C4-2B (cell line): ENCODE results near the gene PHACTR4.

Experiments used
- H3K27ac ChIP-seq: fragments of 450-650 bp; 2 replicates; pipeline ENCODE4 v1.5.1; 2017
- ZFX ChIP-seq: fragments of 450-650 bp; IDR thresholded peaks from 2 replicates; pipeline ENCODE4 v1.6.1; 2017
- TF ChIP-seq, protein P1 (sequence below): fragments of 450-650 bp; conservative IDR thresholded peaks from 2 replicates; pipeline ENCODE4 v1.5.1; 2017; ENCODE audit warnings: mild to moderate bottlenecking

Gene PHACTR4

DNA sequence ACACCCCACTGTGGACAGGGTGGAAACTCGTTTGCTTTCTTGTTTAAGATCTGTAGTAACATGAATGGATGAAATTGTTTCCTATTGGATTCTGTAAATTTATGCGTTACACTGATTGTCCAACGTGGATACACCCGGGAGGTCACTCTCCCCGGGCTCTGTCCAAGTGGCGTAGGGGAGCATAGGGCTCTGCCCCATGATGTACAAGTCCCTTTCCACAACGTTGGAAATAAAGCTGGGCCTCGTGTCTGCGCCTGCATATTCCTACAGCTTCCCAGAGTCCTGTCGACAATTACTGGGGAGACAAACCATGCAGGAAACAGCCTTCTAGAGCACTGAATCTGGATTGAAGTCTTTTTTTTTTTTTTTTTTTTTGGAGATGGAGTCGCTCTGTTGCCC is 137.7 kb downstream of the PHACTR4 start:
- TF ChIP-seq, protein P1, sequence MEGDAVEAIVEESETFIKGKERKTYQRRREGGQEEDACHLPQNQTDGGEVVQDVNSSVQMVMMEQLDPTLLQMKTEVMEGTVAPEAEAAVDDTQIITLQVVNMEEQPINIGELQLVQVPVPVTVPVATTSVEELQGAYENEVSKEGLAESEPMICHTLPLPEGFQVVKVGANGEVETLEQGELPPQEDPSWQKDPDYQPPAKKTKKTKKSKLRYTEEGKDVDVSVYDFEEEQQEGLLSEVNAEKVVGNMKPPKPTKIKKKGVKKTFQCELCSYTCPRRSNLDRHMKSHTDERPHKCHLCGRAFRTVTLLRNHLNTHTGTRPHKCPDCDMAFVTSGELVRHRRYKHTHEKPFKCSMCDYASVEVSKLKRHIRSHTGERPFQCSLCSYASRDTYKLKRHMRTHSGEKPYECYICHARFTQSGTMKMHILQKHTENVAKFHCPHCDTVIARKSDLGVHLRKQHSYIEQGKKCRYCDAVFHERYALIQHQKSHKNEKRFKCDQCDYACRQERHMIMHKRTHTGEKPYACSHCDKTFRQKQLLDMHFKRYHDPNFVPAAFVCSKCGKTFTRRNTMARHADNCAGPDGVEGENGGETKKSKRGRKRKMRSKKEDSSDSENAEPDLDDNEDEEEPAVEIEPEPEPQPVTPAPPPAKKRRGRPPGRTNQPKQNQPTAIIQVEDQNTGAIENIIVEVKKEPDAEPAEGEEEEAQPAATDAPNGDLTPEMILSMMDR: no peak
- no peak for TF ChIP-seq ZFX
- H3K27ac ChIP-seq: peak overlapping the region; percentile 91

DNA sequence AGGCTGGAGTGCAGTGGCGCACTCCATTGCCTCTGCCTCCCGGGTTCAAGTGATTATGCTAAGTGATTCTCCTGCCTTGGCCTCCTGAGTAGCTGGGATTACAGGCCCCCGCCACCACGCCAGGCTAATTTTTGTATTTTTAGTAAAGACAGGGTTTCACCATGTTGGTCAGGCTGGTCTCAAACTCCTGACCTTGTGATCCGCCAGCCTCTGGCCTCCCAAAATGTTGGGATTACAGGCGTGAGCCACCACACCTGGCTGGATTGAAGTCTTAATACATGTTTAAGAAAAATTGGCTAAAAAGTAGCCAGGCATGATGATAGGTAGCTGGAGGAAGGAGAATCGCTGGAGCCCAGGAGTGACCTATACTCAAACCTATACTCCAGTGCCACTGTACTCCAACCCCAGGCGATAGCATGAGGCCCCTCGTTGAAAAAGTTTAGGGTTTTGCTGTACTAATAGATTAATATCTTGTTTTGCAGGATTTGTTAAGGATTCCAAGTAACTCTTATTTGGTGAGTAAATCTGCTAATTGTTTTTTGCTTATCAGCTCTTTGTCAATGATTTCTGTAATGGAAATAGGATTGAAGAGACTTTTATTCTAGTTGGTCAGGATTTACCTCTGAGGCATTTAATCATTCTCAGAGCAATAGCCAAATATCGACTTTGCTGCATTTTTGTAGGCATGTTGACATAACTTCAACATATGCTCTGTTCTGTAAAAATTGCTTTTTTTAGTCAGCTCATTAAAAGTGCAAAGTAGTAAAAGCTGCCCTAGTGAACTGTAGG is 138.3 kb downstream of the PHACTR4 start:
- peak overlapping the region; percentile 91 for H3K27ac ChIP-seq
- no peak for TF ChIP-seq ZFX
- TF ChIP-seq, protein P1: no peak

DNA sequence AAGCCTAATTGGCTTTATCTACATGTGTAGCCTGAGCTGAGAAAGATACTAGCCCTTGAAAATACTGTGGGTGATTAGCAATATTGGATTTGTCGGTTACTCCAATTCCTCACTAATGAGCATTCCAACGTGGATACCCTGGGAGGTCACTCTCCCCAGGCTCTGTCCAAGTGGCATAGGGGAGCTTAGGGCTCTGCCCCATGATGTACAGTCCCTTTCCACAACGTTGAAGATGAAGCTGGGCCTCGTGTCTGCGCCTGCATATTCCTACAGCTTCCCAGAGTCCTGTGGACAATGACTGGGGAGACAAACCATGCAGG is 138.9 kb downstream of the PHACTR4 start:
- TF ChIP-seq, protein P1: no peak
- TF ChIP-seq ZFX: no peak
- peak overlapping the region; percentile 91 for H3K27ac ChIP-seq

DNA sequence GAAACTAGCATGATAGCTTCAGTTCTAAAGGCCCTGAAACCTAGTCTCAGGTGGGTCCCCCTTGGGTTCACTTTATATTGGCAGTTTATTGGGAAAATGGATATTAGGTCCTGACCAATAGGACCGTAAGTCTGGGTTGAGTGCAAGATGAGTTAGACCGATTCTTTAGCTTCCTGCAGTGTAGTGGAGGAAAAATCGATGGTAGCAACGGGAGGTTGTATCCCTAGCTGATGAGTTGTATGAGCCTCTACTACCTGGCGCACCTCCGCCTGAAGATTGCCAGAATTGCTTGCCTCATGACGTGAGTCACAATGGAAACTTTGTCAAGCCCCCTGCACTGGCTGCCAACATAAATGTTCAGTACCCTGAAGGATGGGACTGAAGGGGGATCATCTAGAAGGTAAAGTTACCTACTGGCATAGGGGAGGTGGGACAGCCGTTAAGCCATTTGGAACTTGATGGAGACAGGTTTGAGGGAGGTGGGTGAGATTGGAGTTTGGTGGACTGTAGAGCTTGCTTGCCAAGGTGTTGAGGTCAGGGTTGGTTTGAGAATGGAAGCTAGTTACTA is 140.2 kb downstream of the PHACTR4 start:
- TF ChIP-seq ZFX: no peak
- TF ChIP-seq, protein P1: no peak
- peak overlapping the region; percentile 91 for H3K27ac ChIP-seq

DNA sequence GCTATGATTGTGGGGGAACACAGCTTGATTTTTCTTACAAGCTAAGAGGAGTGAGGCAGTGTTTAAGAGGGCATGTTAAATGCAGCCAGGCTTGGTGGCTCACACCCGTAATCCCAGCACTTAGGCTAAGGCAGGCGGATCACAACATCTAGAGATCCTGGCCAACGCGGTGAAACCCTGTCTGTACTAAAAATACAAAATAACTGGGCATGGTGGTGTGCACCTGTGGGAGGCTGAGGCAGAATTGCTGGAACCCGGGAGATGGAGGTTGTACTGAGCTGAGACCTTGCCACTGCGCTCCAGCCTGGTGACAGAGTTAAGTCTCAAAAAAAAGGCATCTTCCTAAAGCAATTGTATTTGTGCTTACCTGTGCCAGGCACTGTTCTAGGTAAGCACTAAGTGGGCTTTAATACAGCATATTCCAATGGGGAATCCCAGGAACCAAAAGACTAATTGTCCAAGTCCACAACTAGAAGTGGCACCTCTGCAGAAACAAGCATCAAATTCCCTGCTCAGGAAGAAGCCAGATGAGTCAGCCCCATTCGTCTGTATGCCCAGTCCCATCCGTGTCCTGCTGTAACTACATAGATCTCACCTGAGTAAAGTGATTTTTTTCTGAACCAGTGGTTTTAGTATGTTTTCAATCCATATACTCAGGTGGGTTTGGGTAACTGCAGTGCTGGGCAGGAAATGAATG is 140.9 kb downstream of the PHACTR4 start:
- TF ChIP-seq, protein P1: no peak
- TF ChIP-seq ZFX: no peak
- H3K27ac ChIP-seq: peak overlapping the region; percentile 91

DNA sequence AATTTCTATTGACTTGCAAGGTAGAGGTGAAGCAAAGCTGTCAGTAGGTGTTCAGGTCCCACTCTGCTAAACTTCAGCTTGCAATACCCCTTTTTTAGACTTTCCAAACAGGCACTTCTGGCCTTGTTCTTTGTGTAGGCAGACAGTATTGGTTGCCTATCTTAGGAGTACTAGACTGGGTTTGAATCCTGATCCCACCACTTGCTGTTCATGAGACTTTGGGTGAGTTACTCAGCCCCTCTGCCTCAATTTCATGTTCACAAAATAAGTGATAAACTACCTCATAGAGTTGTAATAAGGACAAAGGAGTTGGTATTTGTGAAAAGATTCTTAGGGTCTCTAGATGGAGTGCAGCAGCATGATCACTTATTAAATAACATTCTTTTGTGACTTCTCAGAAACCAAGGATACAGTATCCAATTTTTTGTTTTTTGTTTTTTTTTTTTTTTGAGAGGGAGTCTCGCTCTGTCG is 141.5 kb downstream of the PHACTR4 start:
- H3K27ac ChIP-seq: peak overlapping the region; percentile 91

More for the DNA sequence above, 141.5 kb downstream of the PHACTR4 start:
- no peak for TF ChIP-seq ZFX
- TF ChIP-seq, protein P1: no peak
